HepG2 (cell line): Measurements from ENCODE around the gene ALDH3B2. TPM values are rescaled to one million over a fixed set of nuclear protein-coding genes. Genes with fewer than 3 reads are reported as not detected.

Experiments used
- AGO1 ChIP-seq: fragments of 200-400 bp; formaldehyde crosslinking; IDR thresholded peaks from 2 replicates; pipeline ENCODE4 v1.6.1; 2017; ENCODE audit warnings: mild to moderate bottlenecking, low read depth, low read length, moderate library complexity; ENCODE audit not compliant: poor library complexity, severe bottlenecking
- ATRX ChIP-seq: sonication (generic); formaldehyde crosslinking; IDR thresholded peaks from 2 replicates; pipeline ENCODE4 v1.4.0; 2020; ENCODE audit warnings: missing genetic modification reagents, borderline replicate concordance
- FOXJ3 ChIP-seq: sonication (generic); formaldehyde crosslinking; IDR thresholded peaks from 2 replicates; pipeline ENCODE4 v1.4.0; 2020; ENCODE audit warnings: missing genetic modification reagents, mild to moderate bottlenecking, borderline replicate concordance
- FOXP1 ChIP-seq, 2 experiments: fragments of 450-650 bp in 1 of 2; IDR thresholded peaks; 2 replicates each; pipeline ENCODE4 v1.6.1; 2017 to 2018; ENCODE audit warnings: antibody characterized with exemption in 1 of 2
- HES4 ChIP-seq: sonication (generic); formaldehyde crosslinking; IDR thresholded peaks from 2 replicates; pipeline ENCODE4 v1.9.0; 2021; ENCODE audit warnings: mild to moderate bottlenecking, missing genetic modification reagents, borderline replicate concordance
- HHEX ChIP-seq: IDR thresholded peaks from 2 replicates; pipeline ENCODE4 v1.6.1; 2016; ENCODE audit warnings: control low read depth
- HNF1A ChIP-seq, 2 experiments: sonication (generic) in 1 of 2; formaldehyde crosslinking in 1 of 2; IDR thresholded peaks; 2 replicates each; pipeline versions ENCODE4 v1.4.0 to v1.6.1; 2016 to 2020; ENCODE audit warnings: borderline replicate concordance in 1 of 2, low read depth in 1 of 2, mild to moderate bottlenecking in 1 of 2, missing genetic modification reagents in 1 of 2
- KAT7 ChIP-seq: IDR thresholded peaks from 2 replicates; pipeline ENCODE4 v1.6.1; 2018; ENCODE audit warnings: borderline replicate concordance, missing compliant biosample characterization
- ZNF430 ChIP-seq: sonication (generic); formaldehyde crosslinking; IDR thresholded peaks from 2 replicates; pipeline ENCODE4 v1.9.0; 2021; ENCODE audit warnings: mild to moderate bottlenecking, missing genetic modification reagents
- ZNF598 ChIP-seq: sonication (generic); formaldehyde crosslinking; IDR thresholded peaks from 2 replicates; pipeline ENCODE4 v1.5.1; 2020; ENCODE audit warnings: mild to moderate bottlenecking, missing genetic modification reagents, borderline replicate concordance
- ZNF605 ChIP-seq: sonication (generic); formaldehyde crosslinking; IDR thresholded peaks from 2 replicates; pipeline ENCODE4 v1.8.0; 2022; ENCODE audit warnings: mild to moderate bottlenecking, missing genetic modification reagents
- ZNF724P ChIP-seq: sonication (generic); formaldehyde crosslinking; IDR thresholded peaks from 2 replicates; pipeline ENCODE4 v1.8.0; 2022; ENCODE audit warnings: missing genetic modification reagents, borderline replicate concordance
- ZNF775 ChIP-seq: sonication (generic); formaldehyde crosslinking; IDR thresholded peaks from 2 replicates; pipeline ENCODE4 v1.4.0; 2020; ENCODE audit warnings: missing genetic modification reagents, mild to moderate bottlenecking, moderate library complexity, borderline replicate concordance
- ZNF788 ChIP-seq: sonication (generic); formaldehyde crosslinking; IDR thresholded peaks from 2 replicates; pipeline ENCODE4 v1.5.0; 2020; ENCODE audit warnings: mild to moderate bottlenecking, missing genetic modification reagents, borderline replicate concordance
- ZNF841 ChIP-seq: sonication (generic); formaldehyde crosslinking; IDR thresholded peaks from 2 replicates; pipeline ENCODE4 v1.8.1; 2023; ENCODE audit warnings: missing genetic modification reagents, borderline replicate concordance
- ZNF850 ChIP-seq: sonication (generic); formaldehyde crosslinking; conservative IDR thresholded peaks from 2 replicates; pipeline ENCODE4 v1.9.0; 2021; ENCODE audit warnings: mild to moderate bottlenecking, missing genetic modification reagents
- ZSCAN22 ChIP-seq: sonication (generic); formaldehyde crosslinking; IDR thresholded peaks from 2 replicates; pipeline ENCODE4 v1.4.0; 2020; ENCODE audit warnings: mild to moderate bottlenecking, missing genetic modification reagents
- polyA plus RNA-seq, 8 experiments: library from polyadenylated mRNA; depleted of rRNA in 3 of 8; stranded (reverse) in 7 of 8; unstranded in 1 of 8; fragments of >200 nt; fragmentation: Illumina TruSeq in 4 of 8; extraction: Trizol in 4 of 8; gene quantifications; 2 replicates each; pipeline versions ENCODE4 v1.2.1 to v1.2.3, GENCODE V29; 2011 to 2016; ENCODE audit warnings: low read depth in 4 of 8, missing spikeins in 1 of 8, mixed read lengths in 1 of 8; ENCODE audit not compliant: insufficient read depth in 1 of 8
- total RNA-seq, 5 experiments: library from RNA; depleted of rRNA; stranded (reverse); fragments of >200 nt; fragmentation: Illumina TruSeq; extraction: Trizol; gene quantifications; 2 replicates each; pipeline ENCODE4 v1.2.3, GENCODE V29; 2016; ENCODE audit warnings: low read depth in 1 of 5
- TF ChIP-seq, protein P1 (sequence below): IDR thresholded peaks from 2 replicates; pipeline ENCODE4 v1.6.1; 2016; ENCODE audit warnings: missing compliant biosample characterization, missing genetic modification reagents, borderline replicate concordance
- TF ChIP-seq, protein P2 (sequence below): IDR thresholded peaks from 2 replicates; pipeline ENCODE4 v1.4.0; 2020; ENCODE audit warnings: mild to moderate bottlenecking, missing genetic modification reagents

Gene ALDH3B2
- total and polyA plus RNA-seq, 2 of the 13 experiments (the other 11 are each of a cell fraction or from before 2014, with no cell fraction given) = not detected

GRCh38 chr11:67629386-67630227 lies 44.8 kb downstream of the ALDH3B2 start, which contains the start of gene NUDT8 (continued):
- TF ChIP-seq FOXP1 (IDR thresholded peaks at IDR 0.05) = no peak
- no peak for TF ChIP-seq FOXP1 (CRISPR knock-in tag; IDR thresholded peaks at IDR 0.05)
- TF ChIP-seq HES4 (CRISPR knock-in tag) = no peak; the same call in none of the 2 replicates
- peak; percentile 56; the same call in 1 of the 2 replicates for TF ChIP-seq ZNF430
- TF ChIP-seq KAT7 = no peak; the same call in 1 of the 2 replicates
- no peak for TF ChIP-seq FOXJ3 (CRISPR knock-in tag)
- TF ChIP-seq ZNF605 (CRISPR knock-in tag) = peak; percentile 50; the same call in 1 of the 2 replicates
- TF ChIP-seq ZNF850 (CRISPR knock-in tag) = 0 out of 2 replicates have a peak, but pooled peaks have one; percentile 26
- TF ChIP-seq ZNF775 (CRISPR knock-in tag) = no peak
- TF ChIP-seq, protein P1, sequence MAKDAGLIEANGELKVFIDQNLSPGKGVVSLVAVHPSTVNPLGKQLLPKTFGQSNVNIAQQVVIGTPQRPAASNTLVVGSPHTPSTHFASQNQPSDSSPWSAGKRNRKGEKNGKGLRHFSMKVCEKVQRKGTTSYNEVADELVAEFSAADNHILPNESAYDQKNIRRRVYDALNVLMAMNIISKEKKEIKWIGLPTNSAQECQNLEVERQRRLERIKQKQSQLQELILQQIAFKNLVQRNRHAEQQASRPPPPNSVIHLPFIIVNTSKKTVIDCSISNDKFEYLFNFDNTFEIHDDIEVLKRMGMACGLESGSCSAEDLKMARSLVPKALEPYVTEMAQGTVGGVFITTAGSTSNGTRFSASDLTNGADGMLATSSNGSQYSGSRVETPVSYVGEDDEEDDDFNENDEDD (CRISPR knock-in tag) = peak; percentile 94
- TF ChIP-seq ZNF724P (CRISPR knock-in tag) = no peak
- TF ChIP-seq ZNF788 (CRISPR knock-in tag) = no peak; the same call in 1 of the 2 replicates
- TF ChIP-seq HNF1A (IDR thresholded peaks at IDR 0.05; ENCODE audit: low read depth) = no peak
- peak; percentile 30; the same call in 1 of the 2 replicates for TF ChIP-seq HNF1A (CRISPR knock-in tag; IDR thresholded peaks at IDR 0.05; ENCODE audit: borderline replicate concordance)
- peak; percentile 56; the same call in 1 of the 2 replicates for TF ChIP-seq ZSCAN22 (CRISPR knock-in tag)
- no peak for TF ChIP-seq ZNF598 (CRISPR knock-in tag)
- peak; percentile 31 for TF ChIP-seq AGO1
- no peak for TF ChIP-seq ATRX (CRISPR knock-in tag)
- 0 out of 2 replicates have a peak, but pooled peaks have one; percentile 39 for TF ChIP-seq ZNF841 (CRISPR knock-in tag)
- TF ChIP-seq, protein P2, sequence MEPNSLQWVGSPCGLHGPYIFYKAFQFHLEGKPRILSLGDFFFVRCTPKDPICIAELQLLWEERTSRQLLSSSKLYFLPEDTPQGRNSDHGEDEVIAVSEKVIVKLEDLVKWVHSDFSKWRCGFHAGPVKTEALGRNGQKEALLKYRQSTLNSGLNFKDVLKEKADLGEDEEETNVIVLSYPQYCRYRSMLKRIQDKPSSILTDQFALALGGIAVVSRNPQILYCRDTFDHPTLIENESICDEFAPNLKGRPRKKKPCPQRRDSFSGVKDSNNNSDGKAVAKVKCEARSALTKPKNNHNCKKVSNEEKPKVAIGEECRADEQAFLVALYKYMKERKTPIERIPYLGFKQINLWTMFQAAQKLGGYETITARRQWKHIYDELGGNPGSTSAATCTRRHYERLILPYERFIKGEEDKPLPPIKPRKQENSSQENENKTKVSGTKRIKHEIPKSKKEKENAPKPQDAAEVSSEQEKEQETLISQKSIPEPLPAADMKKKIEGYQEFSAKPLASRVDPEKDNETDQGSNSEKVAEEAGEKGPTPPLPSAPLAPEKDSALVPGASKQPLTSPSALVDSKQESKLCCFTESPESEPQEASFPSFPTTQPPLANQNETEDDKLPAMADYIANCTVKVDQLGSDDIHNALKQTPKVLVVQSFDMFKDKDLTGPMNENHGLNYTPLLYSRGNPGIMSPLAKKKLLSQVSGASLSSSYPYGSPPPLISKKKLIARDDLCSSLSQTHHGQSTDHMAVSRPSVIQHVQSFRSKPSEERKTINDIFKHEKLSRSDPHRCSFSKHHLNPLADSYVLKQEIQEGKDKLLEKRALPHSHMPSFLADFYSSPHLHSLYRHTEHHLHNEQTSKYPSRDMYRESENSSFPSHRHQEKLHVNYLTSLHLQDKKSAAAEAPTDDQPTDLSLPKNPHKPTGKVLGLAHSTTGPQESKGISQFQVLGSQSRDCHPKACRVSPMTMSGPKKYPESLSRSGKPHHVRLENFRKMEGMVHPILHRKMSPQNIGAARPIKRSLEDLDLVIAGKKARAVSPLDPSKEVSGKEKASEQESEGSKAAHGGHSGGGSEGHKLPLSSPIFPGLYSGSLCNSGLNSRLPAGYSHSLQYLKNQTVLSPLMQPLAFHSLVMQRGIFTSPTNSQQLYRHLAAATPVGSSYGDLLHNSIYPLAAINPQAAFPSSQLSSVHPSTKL = no peak; the same call in 1 of the 2 replicates
- no peak for TF ChIP-seq HHEX (CRISPR knock-in tag)
